Hematopoietic multipotent progenitor cell treated with erythropoietin and hydrocortisone succinate and interleukin-3 and kit ligand, for 17 days (in vitro differentiated cells): Measurements from ENCODE around the gene RIC3.
"Not testable (repeated sequence)": the region's sequence is repeated elsewhere in the genome, so short reads cannot be mapped to it uniquely, and the experiment has no call there.

Experiments
- DNase-seq: peaks from one replicate; pipeline ENCODE4 v3.0.0-alpha.2; 2015; ENCODE audit warnings: low spot score

Gene RIC3

DNA sequence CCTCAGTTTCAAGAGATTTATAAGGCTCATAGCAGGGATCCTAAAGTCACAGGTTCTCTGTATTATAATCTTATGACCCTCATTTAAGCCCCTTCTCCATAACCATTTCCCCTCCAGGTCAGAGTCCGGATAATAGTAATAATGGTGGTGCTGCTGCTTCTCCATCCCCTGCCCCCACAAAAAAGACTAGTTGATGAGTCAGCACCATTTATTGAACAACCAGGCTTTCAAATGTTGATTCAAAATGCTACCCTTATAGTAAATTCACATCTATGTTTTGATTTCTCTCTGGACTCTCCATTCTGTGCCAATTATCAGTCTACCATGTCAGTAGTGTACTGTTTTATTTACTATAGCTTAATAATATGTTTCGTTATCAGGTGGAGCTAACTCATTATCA is 17.6 kb upstream of the RIC3 start:
- DNase-seq, result no peak

DNA sequence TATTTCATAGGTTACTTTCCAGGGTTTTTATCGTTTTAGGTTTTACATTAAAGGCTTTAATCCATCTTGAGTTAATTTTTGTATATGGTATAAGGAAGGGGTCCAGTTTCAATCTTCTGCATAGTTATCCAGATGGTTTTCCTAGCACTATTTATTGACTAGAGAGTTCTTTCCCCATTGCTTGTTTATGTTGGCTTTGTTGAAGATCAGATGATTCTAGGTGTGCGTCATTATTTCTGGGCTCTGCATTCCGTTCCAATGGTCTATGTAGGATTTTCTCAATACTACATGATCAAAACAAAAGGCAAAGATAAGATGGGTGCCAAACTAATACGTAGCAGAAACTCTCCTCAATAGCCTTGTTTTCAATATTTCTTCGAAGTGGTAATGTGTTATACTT is 14.3 kb upstream of the RIC3 start:
- no peak for DNase-seq

DNA sequence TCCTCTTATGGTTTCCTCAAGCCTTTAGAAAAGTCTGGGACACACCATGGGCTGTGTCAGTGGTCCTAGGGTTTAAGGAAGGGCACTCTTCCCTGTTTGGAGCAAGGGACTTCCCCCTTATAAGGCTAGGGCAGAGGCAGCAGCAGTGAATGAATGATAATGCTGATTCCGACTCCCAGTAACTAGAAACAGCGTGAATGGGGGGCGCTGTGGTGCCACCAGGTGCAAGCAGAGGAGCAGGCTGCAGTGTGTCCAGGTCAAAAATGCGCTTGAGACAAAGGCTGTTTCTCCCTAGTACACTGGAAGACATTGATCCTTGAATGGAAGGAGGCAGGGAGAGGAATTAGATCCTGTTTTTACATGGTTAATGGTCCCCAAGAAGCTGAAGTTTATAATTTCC is 11.6 kb upstream of the RIC3 start:
- DNase-seq, result no peak

DNA sequence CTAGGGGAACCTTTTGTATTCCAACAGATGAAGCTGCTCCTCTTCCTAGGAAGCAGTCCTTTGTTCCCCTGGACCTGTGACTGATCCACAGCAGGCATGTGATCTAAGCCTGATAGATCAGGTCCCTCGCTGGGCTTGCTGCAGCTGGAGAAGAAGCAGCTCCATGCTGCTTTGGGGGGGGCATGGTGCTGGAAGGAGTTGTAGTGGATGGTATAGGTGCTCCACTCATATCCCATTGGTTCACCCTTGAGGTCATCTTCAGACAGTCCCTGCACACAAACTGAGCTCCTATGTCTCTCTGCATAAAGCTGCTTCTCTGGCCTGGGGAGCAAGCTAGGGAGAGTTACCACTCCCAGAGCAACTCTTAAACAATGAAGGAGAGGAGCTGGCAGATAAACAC is 9.5 kb upstream of the RIC3 start:
- no peak for DNase-seq

DNA sequence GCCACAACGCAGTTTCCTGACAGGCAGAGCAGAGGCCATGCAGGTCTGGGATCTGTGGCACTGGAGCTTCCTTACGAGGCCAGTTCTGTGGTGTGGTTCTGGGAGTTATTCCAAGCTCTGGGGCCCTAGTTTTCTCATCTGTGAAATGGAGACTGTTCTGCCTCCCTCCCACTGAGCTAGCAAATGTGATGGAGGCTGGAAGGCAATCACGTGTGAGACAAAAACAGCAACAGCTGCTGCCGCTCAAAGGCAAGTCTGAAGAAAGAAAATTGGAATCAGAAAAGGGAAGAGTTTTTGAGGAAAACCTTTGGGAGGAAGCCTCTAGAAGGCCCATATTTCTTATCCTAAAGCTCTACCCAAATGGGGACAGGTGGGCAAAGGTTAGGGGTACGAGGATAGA is 8.3 kb upstream of the RIC3 start:
- DNase-seq, result no peak

DNA sequence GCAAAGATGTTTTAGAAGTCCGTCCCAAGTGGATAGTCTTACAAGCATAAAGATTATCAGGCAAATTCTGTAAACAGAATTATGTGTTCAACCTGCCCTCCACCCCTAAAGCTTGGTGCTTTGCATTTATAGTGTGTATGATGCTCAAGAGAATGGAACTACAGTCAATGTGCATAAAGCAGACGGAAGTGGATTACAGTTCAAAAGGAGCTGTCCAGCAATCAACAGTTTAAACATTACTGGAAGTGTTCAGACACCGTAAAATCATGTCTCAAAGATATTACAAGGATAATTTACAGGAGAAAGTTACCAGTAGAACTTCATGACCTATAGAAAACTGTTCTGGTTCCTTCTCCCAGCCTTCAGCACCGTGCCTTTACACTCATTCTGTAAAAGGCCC is 1.0 kb downstream of the RIC3 start:
- DNase-seq, result no peak

DNA sequence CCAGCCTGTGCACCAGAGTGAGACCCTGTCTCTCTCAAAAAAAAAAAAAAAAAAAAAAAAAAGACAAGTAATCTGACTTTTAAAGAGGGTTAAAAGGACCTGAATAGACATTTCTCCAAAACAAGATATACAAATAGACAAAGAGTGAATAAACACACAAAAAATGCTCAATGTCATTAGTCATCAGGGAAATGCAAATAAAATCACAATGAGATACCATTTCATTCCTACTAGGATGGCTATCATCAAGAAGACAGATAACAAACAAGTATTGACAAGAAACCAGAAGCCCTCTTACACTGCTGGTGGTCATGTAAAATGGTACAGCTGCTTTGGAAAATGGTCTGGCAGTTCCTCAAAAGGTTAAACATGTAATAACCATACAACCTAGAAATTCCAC is 4.1 kb downstream of the RIC3 start:
- DNase-seq, result no peak

DNA sequence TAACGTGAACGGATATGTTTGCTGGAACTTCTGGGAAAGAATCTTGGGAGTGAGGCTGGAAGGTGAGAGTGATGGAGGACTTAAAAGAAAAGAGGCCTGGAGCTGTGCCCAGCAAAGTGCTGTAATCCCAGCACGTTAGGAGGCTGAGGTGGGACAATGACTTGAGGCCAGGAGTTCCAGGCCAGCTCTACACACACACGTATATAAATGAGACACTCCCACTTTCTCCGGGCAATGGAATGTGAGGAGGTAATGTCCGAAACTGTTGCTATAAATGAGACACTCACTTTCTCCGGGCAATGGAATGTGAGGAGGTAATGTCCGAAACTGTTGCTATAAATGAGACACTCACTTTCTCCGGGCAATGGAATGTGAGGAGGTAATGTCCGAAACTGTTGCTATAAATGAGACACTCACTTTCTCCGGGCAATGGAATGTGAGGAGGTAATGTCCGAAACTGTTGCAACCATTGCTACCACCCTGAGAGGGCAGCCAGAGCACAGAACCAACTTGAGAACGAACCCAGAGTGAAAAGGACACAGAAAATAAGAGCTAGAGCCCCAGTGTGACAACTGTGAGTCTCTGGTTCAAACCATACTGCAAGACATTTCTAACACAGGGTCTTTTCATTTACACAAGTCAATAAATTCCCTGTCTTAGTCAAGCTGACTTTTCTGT is 7.1 kb downstream of the RIC3 start:
- not testable (repeated sequence) for DNase-seq

DNA sequence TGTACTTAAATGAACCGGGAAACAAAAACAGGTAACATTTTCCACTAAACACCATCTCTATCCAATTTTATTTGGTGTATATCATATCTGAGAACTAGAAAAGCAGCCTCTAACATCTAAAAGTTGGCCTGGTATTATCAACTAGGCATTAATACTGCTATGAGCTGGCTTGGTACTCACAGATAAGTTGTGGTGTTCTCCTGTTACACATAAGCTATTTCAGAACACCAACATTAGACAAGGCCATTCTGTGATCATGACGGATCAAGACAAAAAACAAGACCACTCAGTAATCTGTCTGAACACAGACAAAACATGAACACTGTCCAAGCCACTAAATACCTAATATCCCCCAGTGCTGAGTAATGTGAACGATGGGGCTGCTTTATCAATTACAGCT is 11.9 kb downstream of the RIC3 start:
- no peak for DNase-seq

DNA sequence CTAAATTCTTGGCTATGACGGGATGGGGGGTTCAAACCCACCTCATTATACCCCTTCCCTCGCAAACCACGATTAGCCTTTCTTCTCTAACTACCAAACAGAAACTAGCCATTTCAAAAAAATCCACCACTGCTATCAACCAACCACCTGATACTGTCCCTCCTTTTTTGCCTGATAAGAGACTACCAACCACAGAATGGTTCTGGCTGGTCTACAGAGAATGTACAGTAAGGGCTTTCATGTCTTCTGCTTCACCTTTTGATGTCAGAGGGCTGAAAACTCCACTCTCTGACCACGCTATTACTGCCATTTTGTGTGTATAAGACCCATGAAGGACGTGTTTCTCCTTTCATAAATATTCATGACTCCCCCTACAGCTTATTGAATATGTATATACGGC is 19.1 kb downstream of the RIC3 start:
- DNase-seq, result no peak

DNA sequence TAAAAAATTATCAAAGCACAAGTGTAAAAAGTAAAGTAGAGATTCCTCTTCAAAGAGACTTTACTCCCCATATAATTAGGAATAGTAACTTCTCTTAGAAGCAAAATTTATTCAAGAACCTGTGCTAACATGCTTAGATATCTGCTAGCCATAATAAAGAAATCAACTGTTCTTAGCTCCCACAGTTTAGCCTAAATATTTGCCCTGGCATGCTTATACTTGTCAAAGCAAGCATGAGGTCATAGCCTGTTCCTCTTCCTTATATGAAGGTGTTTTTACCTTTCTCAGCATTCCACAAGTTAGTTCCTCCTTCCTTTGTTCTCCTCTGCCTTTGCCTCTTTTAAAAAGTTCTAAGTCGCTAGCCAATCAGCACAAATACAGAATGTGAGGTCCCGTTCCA is 30.3 kb downstream of the RIC3 start:
- no peak for DNase-seq

DNA sequence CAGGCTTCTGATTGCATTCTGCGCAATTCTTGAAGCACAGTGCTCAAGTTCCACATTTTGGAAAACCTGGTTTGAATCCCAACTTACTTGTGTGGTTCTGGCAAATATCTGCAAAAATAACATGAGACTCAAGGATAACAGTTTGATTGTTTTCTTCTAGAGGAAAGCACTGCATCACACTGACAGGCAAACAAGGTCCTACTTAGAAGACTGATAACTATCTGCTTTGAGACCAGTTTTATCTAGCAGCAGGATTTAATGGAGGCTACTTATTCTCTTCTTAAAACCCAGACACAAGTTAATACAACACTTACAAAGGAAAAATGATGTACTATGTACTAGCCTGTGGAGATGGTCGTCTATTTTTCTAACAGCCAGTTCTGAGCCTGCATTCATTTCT is 41.4 kb downstream of the RIC3 start:
- DNase-seq, result no peak

DNA sequence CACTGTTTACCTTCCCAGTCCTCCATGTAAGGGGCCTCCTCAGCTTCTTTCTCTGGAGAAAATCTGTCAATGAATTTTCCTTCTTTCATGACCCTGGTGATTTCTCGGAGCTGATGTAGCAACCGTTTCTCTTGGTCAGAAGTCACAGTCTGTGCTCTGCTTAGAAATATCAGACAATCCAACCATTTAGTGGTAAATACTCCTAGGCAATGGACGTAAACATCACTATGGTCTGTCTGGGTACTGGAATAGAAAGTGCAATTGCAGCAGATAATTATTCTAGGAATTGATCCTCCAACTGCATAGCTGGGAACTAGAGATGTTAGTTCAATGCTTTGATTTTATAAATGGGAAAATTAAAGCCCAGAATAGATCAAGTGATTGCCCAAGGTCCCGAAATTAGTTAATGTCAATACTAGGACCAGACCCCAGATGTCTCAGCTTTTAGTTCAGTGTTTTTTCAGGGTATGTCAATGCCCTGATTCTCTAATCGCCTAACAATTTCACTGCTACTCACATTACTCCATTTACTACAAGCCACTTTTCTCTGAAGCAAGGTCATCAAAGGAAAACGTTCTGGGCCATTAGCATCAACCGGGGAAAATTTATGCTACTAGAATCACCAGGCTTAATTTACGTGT is 42.1 kb downstream of the RIC3 start:
- no peak for DNase-seq

DNA sequence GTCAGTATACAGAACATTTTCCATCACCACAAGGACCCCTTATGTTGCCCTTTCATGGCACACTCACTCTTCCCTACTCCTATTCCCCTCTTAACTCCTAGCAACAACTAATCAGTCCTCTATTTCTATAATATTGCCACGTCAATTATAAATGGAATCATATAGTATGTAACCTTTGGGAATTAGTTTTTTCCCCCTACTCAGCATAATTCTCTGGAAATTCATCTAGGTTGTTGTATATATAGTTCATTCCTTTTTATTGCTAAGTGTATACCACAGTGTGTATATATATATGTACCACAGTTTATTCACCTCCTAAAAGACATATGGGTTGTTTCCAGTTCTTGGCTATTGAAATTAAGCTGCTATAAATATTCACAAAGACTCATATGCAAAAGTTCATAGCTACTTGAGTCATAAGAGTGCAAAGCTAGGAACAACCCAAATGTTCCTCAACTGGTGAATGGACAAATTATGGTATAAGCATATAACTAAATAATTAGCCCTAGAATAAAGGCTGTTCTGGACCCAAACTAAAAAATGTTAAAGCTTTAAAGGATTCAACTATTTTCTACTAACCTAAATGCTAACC is 46.6 kb downstream of the RIC3 start:
- DNase-seq, result no peak

DNA sequence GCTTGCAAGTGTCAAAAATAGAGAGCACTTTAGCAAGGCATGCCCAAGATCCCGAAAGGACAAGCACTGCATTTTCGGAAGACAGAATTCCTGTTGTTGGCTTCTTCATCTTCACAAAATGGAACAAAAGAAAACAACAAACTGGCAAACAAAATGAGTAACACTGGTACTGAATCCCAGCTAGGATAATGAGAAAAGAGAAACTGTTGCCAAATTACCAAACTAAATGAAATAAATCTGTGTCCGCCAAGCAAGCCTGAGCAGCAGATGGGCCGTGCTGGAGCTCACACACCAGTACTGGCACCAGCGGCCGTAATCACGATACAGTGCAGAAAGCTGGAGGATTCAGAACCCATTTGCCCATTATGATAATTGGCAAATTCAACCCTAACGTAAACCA is 57.2 kb downstream of the RIC3 start:
- DNase-seq, result no peak

DNA sequence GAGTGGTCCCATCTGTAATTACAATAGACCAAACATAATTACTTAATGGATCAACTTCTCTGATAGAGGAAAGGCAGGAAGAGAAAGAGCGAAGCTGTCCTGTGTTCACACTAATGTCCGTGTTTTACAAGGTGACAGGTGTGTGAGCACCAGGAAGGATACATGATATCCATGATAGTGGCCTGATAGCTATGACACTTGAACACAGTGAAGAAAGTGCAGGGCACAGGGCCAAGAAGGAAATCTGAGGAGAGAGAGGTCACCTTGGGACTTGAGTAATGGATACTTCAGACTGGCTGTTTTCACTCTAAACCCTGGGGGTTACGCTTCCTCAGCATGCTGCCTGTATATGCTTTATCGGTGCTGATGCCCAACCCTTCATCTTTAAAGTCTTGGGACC is 58.4 kb downstream of the RIC3 start:
- DNase-seq, result no peak

DNA sequence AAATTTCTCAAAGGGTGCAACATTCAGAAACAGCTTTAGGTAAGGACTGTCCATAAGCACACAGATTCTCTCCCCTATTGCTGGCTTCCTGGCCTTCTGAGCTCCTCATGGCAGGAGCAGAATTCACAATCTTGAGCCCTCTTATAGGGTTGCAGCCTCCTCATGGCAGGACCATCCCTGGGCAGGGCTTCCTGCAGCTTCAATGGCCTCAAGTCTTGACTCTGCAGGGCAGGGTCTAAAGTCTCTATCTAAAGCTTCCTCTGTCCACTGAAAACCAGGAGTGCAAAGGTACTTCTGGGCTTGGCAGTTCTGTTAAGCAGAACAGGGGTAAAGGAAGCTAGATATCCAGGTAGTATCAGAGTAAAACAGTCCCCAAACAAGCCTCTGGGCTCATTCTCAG is 59.1 kb downstream of the RIC3 start:
- DNase-seq, result no peak

DNA sequence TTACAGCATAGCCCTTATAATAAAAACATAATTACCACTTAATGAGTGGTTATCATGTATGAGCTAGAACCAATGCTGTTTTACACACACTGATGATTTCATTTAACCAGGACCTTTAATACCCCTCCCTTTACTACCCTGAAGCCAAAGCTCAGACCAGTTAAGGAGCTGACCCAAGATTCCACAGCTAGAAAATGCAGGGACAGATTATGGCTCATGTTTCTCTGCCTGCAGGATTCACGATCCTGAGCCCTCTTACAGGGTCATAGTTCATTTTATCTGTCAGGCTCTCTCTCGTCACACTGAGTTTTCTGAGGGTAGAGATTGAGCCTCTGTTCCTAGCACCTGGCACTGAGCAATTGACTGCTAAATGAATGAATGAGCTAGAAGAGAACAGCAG is 60.4 kb downstream of the RIC3 start:
- no peak for DNase-seq

DNA sequence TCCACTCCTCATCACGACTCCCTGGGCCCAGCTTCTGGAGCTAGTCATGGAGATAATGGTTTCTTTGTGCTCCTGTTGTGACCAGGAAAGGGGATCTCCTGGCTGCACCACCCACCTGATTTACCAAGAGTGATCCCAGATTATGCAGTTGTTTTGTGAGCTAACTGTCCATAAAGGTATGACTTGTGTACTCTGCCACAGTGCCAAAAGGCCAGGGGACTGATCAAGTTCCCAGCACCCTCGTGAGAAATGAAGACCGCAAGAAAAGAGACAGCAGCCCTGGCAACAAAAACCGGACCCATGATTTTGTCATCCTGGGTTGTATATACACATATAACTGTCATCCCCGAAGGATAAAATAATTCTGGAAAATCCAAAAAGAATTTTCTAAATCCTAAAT is 61.2 kb downstream of the RIC3 start:
- DNase-seq, result no peak

DNA sequence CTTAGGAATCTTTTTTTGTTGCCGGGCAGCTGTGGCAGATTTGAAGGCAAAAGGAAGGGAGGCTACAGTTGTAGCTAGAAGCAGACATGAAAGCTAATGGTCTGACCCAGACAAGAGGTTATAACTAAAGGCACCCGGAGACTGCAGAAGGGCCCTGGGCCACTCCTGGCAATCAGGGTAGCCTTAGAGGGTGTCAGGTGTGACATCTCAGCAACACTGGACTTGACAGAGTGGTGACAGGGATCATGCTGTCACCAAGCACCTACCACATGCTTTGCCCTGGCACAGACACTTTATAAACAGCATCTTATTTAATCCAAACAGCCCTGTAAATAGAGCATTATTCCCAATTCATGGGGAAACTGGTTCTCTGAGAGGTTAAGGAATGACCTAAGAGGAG is 62.1 kb downstream of the RIC3 start:
- no peak for DNase-seq

DNA sequence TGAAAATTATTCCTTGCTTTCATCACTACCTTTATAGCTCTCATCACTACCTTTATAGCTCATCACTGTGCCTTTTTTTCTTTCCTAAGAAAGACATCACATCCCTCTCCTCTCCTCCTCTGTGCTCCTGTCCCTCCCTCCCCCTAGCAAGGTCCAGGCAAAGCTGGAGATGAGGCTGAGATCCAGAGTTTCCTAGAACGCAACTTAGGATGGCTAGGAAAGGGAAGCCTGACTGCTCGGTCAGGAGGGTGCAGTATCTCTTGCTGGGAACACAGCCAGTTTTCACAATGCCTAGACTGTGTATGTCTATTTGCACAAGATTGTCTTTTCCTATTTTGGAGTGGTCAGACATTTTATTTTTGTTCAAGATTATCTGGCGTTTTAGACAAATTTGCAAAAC is 63.2 kb downstream of the RIC3 start:
- DNase-seq, result no peak

DNA sequence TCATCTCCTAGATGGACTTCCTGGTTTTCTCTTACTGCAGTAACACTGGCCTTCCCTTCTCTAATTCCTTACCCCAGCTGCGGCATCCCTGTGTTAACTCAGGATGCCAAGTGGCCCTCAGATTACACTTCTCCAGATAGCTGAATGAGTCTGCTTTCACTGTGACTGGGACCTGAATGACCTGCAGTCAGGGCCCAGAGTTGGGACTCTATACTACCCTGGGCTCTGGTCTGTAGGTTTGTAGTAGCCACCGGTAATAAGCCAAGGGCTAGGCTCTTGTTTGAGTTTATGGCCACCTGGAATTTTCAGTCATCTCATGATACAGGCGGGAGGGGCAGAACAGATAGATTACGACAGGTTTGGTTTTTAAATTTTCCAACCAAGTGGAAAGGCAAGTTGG is 63.7 kb downstream of the RIC3 start:
- DNase-seq, result no peak

DNA sequence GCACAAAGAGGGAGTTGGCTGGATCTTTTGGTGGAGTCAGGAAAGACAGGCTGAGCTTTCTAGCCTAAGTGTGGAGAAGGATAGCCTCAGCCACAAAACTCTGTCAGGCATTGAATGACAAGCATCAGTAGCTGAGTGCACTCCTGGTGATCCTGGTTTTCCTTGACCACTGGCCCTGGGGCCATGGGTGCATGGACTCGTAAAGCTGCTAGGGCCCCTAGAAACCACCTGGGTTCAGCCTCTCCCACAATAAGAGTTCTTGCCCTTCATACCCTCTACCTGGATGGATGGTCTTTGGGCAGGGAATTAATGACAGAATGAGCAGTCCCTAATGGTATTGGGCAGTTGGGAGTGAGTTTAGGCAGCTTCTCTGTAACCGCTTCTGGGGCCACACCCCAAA is 64.9 kb downstream of the RIC3 start:
- no peak for DNase-seq

DNA sequence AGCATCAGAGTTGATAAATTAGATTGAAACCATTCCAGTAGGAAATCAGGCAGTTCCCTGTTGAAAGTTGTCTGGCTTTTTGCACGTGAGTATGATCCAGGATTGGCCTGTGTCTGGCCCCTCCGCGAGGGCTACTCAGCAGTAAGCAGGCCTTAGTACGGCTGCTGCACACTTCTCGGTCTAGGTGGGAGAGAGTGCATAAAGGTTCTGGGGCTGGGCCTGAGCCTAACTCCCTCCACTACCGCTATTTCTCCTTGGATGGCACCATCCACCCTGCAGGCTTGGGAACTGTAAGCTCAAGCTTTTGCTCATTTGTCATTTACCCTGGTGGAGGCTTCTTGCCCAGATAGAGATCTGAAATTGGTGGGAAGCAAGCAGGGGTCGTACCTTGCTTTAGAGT is 65.9 kb downstream of the RIC3 start:
- no peak for DNase-seq
